Mucosa of descending colon (tissue), 3 donors: ENCODE data around the gene GUCY1B1. TPM values are rescaled to one million over a fixed set of nuclear protein-coding genes. Genes with fewer than 3 reads are reported as not detected.

Source experiments
- ATAC-seq: fragments of 200-7000 bp; cut with Tn5 transposase; one replicate; pipeline ENCODE4 v1.9.1; 2020; ENCODE audit warnings: mild to moderate bottlenecking, moderate library complexity
- DNase-seq, 3 donors: peaks; one replicate each; pipeline ENCODE4 v3.0.0-alpha.2; 2020
- H3K36me3 ChIP-seq: fragments of 200-600 bp; one replicate; pipeline ENCODE4 v1.8.0; 2021; ENCODE audit warnings: low read depth, mild to moderate bottlenecking
- H3K4me1 ChIP-seq: fragments of 200-600 bp; one replicate; pipeline ENCODE4 v1.8.0; 2021; ENCODE audit warnings: low read depth, mild to moderate bottlenecking
- H3K4me3 ChIP-seq: fragments of 200-600 bp; one replicate; pipeline ENCODE4 v1.8.0; 2021; ENCODE audit warnings: mild to moderate bottlenecking
- H3K9me3 ChIP-seq: fragments of 200-600 bp; one replicate; pipeline ENCODE4 v1.8.0; 2021; ENCODE audit warnings: mild to moderate bottlenecking
- CTCF ChIP-seq: fragments of 200-600 bp; IDR thresholded peaks from one replicate; pipeline ENCODE4 v1.8.0; 2022; ENCODE audit warnings: antibody characterized with exemption, mild to moderate bottlenecking
- intact Hi-C, 2 donors: fragments of 100-400 bp; cut with DNase I in 1 of 2; cut with micrococcal nuclease in 1 of 2; formaldehyde crosslinking; loops; one replicate each; pipeline versions ENCODE4 v1.11.0 to v1.11.1; 2022; cut with DNase I, micrococcal nuclease
- total RNA-seq, 3 donors: library from RNA; stranded (reverse); fragmentation: NEBNext Ultra II Directional in 2 of 3; extraction: Animal tissue kit (Norgen Biotek cat#: 25700) in 2 of 3; gene quantifications; one replicate each; pipeline versions ENCODE4 v1.2.1 to v1.2.4, GENCODE V29; 2021 to 2023
- donor health status: DM: no; HTN: no; CAD: no; lungs with moderate emphysema.
- donor health status: DM: no; HTN: no; CAD: no.
- donor health status: DM: no; HTN: yes; CAD: no.

GUCY1B1 gene
- total RNA-seq, 3 donors from 2014 or later, result 1.9 to 42.1 (median 6.2) TPM

- intact Hi-C loops, result no loop called here
- Histone ChIP-seq H3K36me3 (no peaks in the 10 kb centered on the region), H3K4me3 (no peak overlapping the region), H3K4me1 (no peaks in the 10 kb centered on the region), H3K9me3 (no peaks in the 10 kb centered on the region)
- TF ChIP-seq CTCF, result no peak
- no peak for ATAC-seq
- no peak for DNase-seq
Observed at GRCh38 chr4:155807021-155807420, 48.2 kb downstream of the GUCY1B1 start.

GRCh38 chr4:155809835-155810234 is 51.0 kb downstream of the GUCY1B1 start:
- intact Hi-C loops, result loop anchor here (10.0 kb wide), 1 partner anchor 145 kb away; the partner anchor contains the start of gene CTSO (in 2 of the 2)
- ATAC-seq, result peak; percentile 71
- peak in 1 of 3 donors; percentile 21 for DNase-seq
- peak; percentile 16 for TF ChIP-seq CTCF
- no peaks in the 10 kb centered on the region for H3K4me1 ChIP-seq
- no peaks in the 10 kb centered on the region for H3K9me3 ChIP-seq
- no peak overlapping the region for H3K4me3 ChIP-seq
- no peaks in the 10 kb centered on the region for H3K36me3 ChIP-seq

GRCh38 chr4:155811083-155811482 is 52.3 kb downstream of the GUCY1B1 start:
- intact Hi-C loops, result loop anchor here (10.0 kb wide), 1 partner anchor 144 kb away; the partner anchor contains the start of gene CTSO (in 2 of the 2)
- no peaks in the 10 kb centered on the region for H3K9me3 ChIP-seq
- no peaks in the 10 kb centered on the region for H3K36me3 ChIP-seq
- TF ChIP-seq CTCF, result no peak
- H3K4me1 ChIP-seq, result no peaks in the 10 kb centered on the region
- DNase-seq, result no peak
- H3K4me3 ChIP-seq, result no peak overlapping the region
- no peak for ATAC-seq

- H3K4me3 ChIP-seq, result no peak overlapping the region
- H3K4me1 ChIP-seq, result no peaks in the 10 kb centered on the region
- H3K36me3 ChIP-seq, result no peaks in the 10 kb centered on the region
- no peaks in the 10 kb centered on the region for H3K9me3 ChIP-seq
- intact Hi-C loops, result loop anchor here (10.0 kb wide), 1 partner anchor 136 kb away; the partner anchor contains the start of gene CTSO (in 2 of the 2)
- no peak for DNase-seq
- no peak for ATAC-seq
- no peak for TF ChIP-seq CTCF
Observed at GRCh38 chr4:155818639-155819038, 59.8 kb downstream of the GUCY1B1 start.

GRCh38 chr4:155819066-155819465 is 60.2 kb downstream of the GUCY1B1 start:
- Histone ChIP-seq H3K4me1 (no peaks in the 10 kb centered on the region), H3K4me3 (no peak overlapping the region), H3K36me3 (no peaks in the 10 kb centered on the region), H3K9me3 (no peaks in the 10 kb centered on the region)
- intact Hi-C loops, result loop anchor here (10.0 kb wide), 1 partner anchor 136 kb away; the partner anchor contains the start of gene CTSO (in 2 of the 2)
- ATAC-seq (no peak), DNase-seq (no peak)
- no peak for TF ChIP-seq CTCF
